CD14-positive monocyte (primary cell): Measurements from ENCODE around the gene EPHB2. TPM values are rescaled to one million over a fixed set of nuclear protein-coding genes. Genes with fewer than 3 reads are reported as not detected.

Experiments
- DNase-seq, 3 donors: peaks; one replicate each; pipeline ENCODE4 v3.0.0-alpha.2; 2011 to 2022
- H2AFZ ChIP-seq: 2 replicates; pipeline ENCODE4 v1.6.0; 2012; ENCODE audit warnings: mild to moderate bottlenecking, low read depth, low read length, inconsistent platforms; ENCODE audit not compliant: insufficient read depth, poor library complexity, severe bottlenecking
- H3K27ac ChIP-seq, 2 donors: 1 replicate in 1 of 2; 2 replicates in 1 of 2; pipeline ENCODE4 v1.5.1; 2012 to 2013; ENCODE audit warnings: low read length in 2 of 2, control low read depth in 1 of 2, inconsistent platforms in 1 of 2, low read depth in 1 of 2, mild to moderate bottlenecking in 1 of 2
- H3K27me3 ChIP-seq, 2 donors: one replicate each; pipeline versions ENCODE4 v1.6.0 to v1.6.1; 2011 to 2013; ENCODE audit warnings: low read length in 2 of 2; ENCODE audit not compliant: control insufficient read depth in 2 of 2, insufficient read depth in 2 of 2
- H3K36me3 ChIP-seq, 2 donors: replicated peaks in 1 of 2; 1 replicate in 1 of 2; 2 replicates in 1 of 2; pipeline versions ENCODE4 v1.5.1 to v1.6.1; 2012 to 2013; ENCODE audit warnings: low read length in 2 of 2, control low read depth in 1 of 2, inconsistent platforms in 1 of 2, mild to moderate bottlenecking in 1 of 2; ENCODE audit not compliant: insufficient read depth in 2 of 2, control insufficient read depth in 1 of 2
- H3K4me1 ChIP-seq, 2 donors: 1 replicate in 1 of 2; 2 replicates in 1 of 2; pipeline versions ENCODE4 v1.5.1 to v1.6.1; 2012 to 2013; ENCODE audit warnings: low read length in 2 of 2, control low read depth in 1 of 2, inconsistent platforms in 1 of 2, mild to moderate bottlenecking in 1 of 2, moderate library complexity in 1 of 2; ENCODE audit not compliant: insufficient read depth in 2 of 2, control insufficient read depth in 1 of 2
- H3K4me2 ChIP-seq: replicated peaks from 2 replicates; pipeline ENCODE3; 2012; ENCODE audit warnings: low read length, moderate library complexity, mild to moderate bottlenecking; ENCODE audit not compliant: poor library complexity, severe bottlenecking; ENCODE audit errors: extremely low read depth
- H3K4me3 ChIP-seq, 3 experiments: fragments of 200-600 bp in 1 of 3; sonication (generic) in 1 of 3; replicated peaks in 1 of 3; 1 replicate in 2 of 3; 2 replicates in 1 of 3; pipeline ENCODE4 v1.5.1; 2011 to 2013; ENCODE audit warnings: low read length in 3 of 3, mild to moderate bottlenecking in 3 of 3, control low read depth in 2 of 3, low read depth in 2 of 3, inconsistent platforms in 1 of 3, moderate library complexity in 1 of 3
- H3K79me2 ChIP-seq: 2 replicates; pipeline ENCODE4 v1.6.0; 2012; ENCODE audit warnings: mild to moderate bottlenecking, control low read depth, inconsistent platforms, low read length, moderate library complexity; ENCODE audit not compliant: insufficient read depth
- H3K9ac ChIP-seq: 2 replicates; pipeline ENCODE4 v1.6.0; 2017; ENCODE audit warnings: low read length, mild to moderate bottlenecking; ENCODE audit not compliant: insufficient read depth, poor library complexity, severe bottlenecking
- H3K9me3 ChIP-seq, 2 donors: replicated peaks in 1 of 2; 1 replicate in 1 of 2; 2 replicates in 1 of 2; pipeline versions ENCODE4 v1.5.1 to v1.6.1; 2012 to 2013; ENCODE audit warnings: low read length in 2 of 2, control low read depth in 1 of 2; ENCODE audit not compliant: control insufficient read depth in 1 of 2, insufficient read depth in 1 of 2
- H4K20me1 ChIP-seq: 2 replicates; pipeline ENCODE4 v1.6.0; 2012; ENCODE audit warnings: mild to moderate bottlenecking, low read length, control low read depth, moderate library complexity; ENCODE audit not compliant: insufficient read depth
- H3K27ac Mint-ChIP-seq, 7 donors: one replicate each; pipeline ENCODE4 v1.8.0; 2020; ENCODE audit warnings: mild to moderate bottlenecking in 7 of 7, mixed read lengths in 7 of 7, moderate library complexity in 6 of 7, inconsistent platforms in 2 of 7
- H3K27me3 Mint-ChIP-seq, 3 donors: one replicate each; pipeline ENCODE4 v1.8.0; 2021 to 2022; ENCODE audit warnings: low read depth in 3 of 3, mild to moderate bottlenecking in 3 of 3, mixed read lengths in 3 of 3, moderate library complexity in 3 of 3, inconsistent platforms in 1 of 3
- H3K36me3 Mint-ChIP-seq, 2 donors: one replicate each; pipeline ENCODE4 v1.8.0; 2020; ENCODE audit warnings: mixed read lengths in 2 of 2, inconsistent platforms in 1 of 2, mild to moderate bottlenecking in 1 of 2
- H3K4me1 Mint-ChIP-seq: one replicate; pipeline ENCODE4 v1.8.0; 2020; ENCODE audit warnings: mild to moderate bottlenecking, mixed read lengths
- H3K4me3 Mint-ChIP-seq, 2 donors: one replicate each; pipeline ENCODE4 v1.8.0; 2020; ENCODE audit warnings: mild to moderate bottlenecking in 2 of 2, mixed read lengths in 2 of 2, moderate library complexity in 1 of 2
- H3K9me3 Mint-ChIP-seq, 7 donors: one replicate each; pipeline ENCODE4 v1.8.0; 2020 to 2022; ENCODE audit warnings: mixed read lengths in 7 of 7, mild to moderate bottlenecking in 6 of 7, moderate library complexity in 6 of 7, inconsistent platforms in 2 of 7
- CTCF ChIP-seq: fragments of 200-600 bp; IDR thresholded peaks from one replicate; pipeline ENCODE4 v1.8.0; 2022; ENCODE audit warnings: antibody characterized with exemption, mild to moderate bottlenecking
- WGBS: methylation state at CpG from one replicate; pipeline ENCODE4 v1.1.5; 2013; ENCODE audit warnings: missing lambda C conversion rate; ENCODE audit not compliant: insufficient coverage; 5-methylcytosine and 5-hydroxymethylcytosine counted together
- intact Hi-C, 2 donors: fragments of 100-400 bp; cut with micrococcal nuclease; formaldehyde crosslinking; loops; one replicate each; pipeline versions ENCODE4 v1.15.0 to v1.15.1; 2023
- polyA plus RNA-seq, 3 donors: library from polyadenylated mRNA; depleted of rRNA in 1 of 3; unstranded in 2 of 3; stranded (reverse) in 1 of 3; fragments of 300-500 nt in 2 of 3; fragments of >200 nt in 1 of 3; fragmentation: Illumina TruSeq in 2 of 3; gene quantifications; 1 replicate in 2 of 3; 2 replicates in 1 of 3; pipeline ENCODE4 v1.2.3, GENCODE V29; 2012 to 2021

Gene EPHB2
- polyA plus RNA-seq, 3 donors = 2.9 to 5.6 (median 3.4) TPM

GRCh38 chr1:22906968-22907367 is 196.3 kb downstream of the EPHB2 start:
- no peak overlapping the region for H3K4me2 ChIP-seq
- H3K27ac Mint-ChIP-seq = no peak overlapping the region
- H3K4me1 Mint-ChIP-seq = no peaks in the 10 kb centered on the region
- H3K4me3 Mint-ChIP-seq = no peak overlapping the region
- no peaks in the 10 kb centered on the region for H3K79me2 ChIP-seq
- no peak overlapping the region for H3K27ac ChIP-seq
- no peak overlapping the region for H3K4me3 ChIP-seq
- no peaks in the 10 kb centered on the region for H3K36me3 ChIP-seq
- H3K27me3 ChIP-seq = peaks cover 0 to 2% of the 10 kb centered on the region in 2 donors
- intact Hi-C loops = no loop called here
- no peaks in the 10 kb centered on the region for H4K20me1 ChIP-seq
- WGBS = no CpG with 5 or more reads among the region's 2 CpGs
- H3K9me3 ChIP-seq = no peaks in the 10 kb centered on the region
- no peaks in the 10 kb centered on the region for H3K4me1 ChIP-seq
- no peak overlapping the region for H3K9ac ChIP-seq
- no peaks in the 10 kb centered on the region for H3K36me3 Mint-ChIP-seq
- no peak overlapping the region for H2AFZ ChIP-seq
- TF ChIP-seq CTCF = no peak
- peaks cover 0 to 1% (median 0%) of the 10 kb centered on the region in 7 donors for H3K9me3 Mint-ChIP-seq
- peaks cover 2 to 11% (median 3%) of the 10 kb centered on the region in 3 donors for H3K27me3 Mint-ChIP-seq
- no peak for DNase-seq

- H3K9me3 Mint-ChIP-seq = peaks cover 0 to 1% (median 0%) of the 10 kb centered on the region in 7 donors
- TF ChIP-seq CTCF = no peak
- no peak overlapping the region for H3K27ac Mint-ChIP-seq
- Histone ChIP-seq H3K36me3 (no peaks in the 10 kb centered on the region), H3K4me2 (no peak overlapping the region), H3K9me3 (no peaks in the 10 kb centered on the region), H3K4me1 (no peaks in the 10 kb centered on the region), H4K20me1 (no peaks in the 10 kb centered on the region), H3K4me3 (no peak overlapping the region), H3K9ac (no peak overlapping the region), H2AFZ (no peak overlapping the region), H3K27me3 (no peaks in the 10 kb centered on the region), H3K27ac (no peak overlapping the region), H3K79me2 (no peaks in the 10 kb centered on the region)
- peaks cover 2 to 10% (median 2%) of the 10 kb centered on the region in 3 donors for H3K27me3 Mint-ChIP-seq
- no peak overlapping the region for H3K4me3 Mint-ChIP-seq
- H3K4me1 Mint-ChIP-seq = no peaks in the 10 kb centered on the region
- no peaks in the 10 kb centered on the region for H3K36me3 Mint-ChIP-seq
- intact Hi-C loops = no loop called here
- 94% methylated on average over 3 of the region's 3 CpGs for WGBS
- no peak for DNase-seq
These were observed 196.9 kb downstream of the EPHB2 start for GRCh38 chr1:22907528-22907927.
